Astrocyte (in vitro differentiated cells and primary cell): ENCODE results near the gene LINS1. TPM values are rescaled to one million over a fixed set of nuclear protein-coding genes. Genes with fewer than 3 reads are reported as not detected.

Source experiments
- DNase-seq: peaks from one replicate; pipeline ENCODE4 v3.0.0-alpha.2; 2010; ENCODE audit warnings: low read depth
- FAIRE-seq: peaks from 2 replicates; lab custom pipeline; 2011; peaks lifted over from hg19 to GRCh38; lab: Jason Lieb, UNC
- H2AFZ ChIP-seq: 2 replicates; pipeline ENCODE4 v1.6.0; 2012; ENCODE audit warnings: low read depth, low read length, inconsistent platforms
- H3K27ac ChIP-seq: 2 replicates; pipeline ENCODE4 v1.5.1; 2011; ENCODE audit warnings: low read depth, low read length, inconsistent platforms
- H3K27me3 ChIP-seq: 2 replicates; pipeline ENCODE4 v1.6.0; 2011; ENCODE audit warnings: low read length, inconsistent platforms; ENCODE audit not compliant: insufficient read depth
- H3K36me3 ChIP-seq: 2 replicates; pipeline ENCODE4 v1.5.1; 2011; ENCODE audit warnings: low read length, inconsistent platforms; ENCODE audit not compliant: insufficient read depth
- H3K4me1 ChIP-seq: 2 replicates; pipeline ENCODE4 v1.5.1; 2011; ENCODE audit warnings: low read length, inconsistent platforms; ENCODE audit not compliant: insufficient read depth
- H3K4me2 ChIP-seq: 2 replicates; pipeline ENCODE4 v1.6.0; 2012; ENCODE audit warnings: low read length, inconsistent platforms
- H3K4me3 ChIP-seq: 2 replicates; pipeline ENCODE4 v1.5.1; 2011; ENCODE audit warnings: low read depth, mild to moderate bottlenecking, low read length, inconsistent platforms; ENCODE audit not compliant: insufficient read depth
- H3K79me2 ChIP-seq: 2 replicates; pipeline ENCODE4 v1.6.0; 2012; ENCODE audit warnings: mild to moderate bottlenecking, low read length, inconsistent platforms; ENCODE audit not compliant: insufficient read depth
- H3K9ac ChIP-seq: 2 replicates; pipeline ENCODE4 v1.6.0; 2012; ENCODE audit warnings: mild to moderate bottlenecking, low read length, inconsistent platforms
- H3K9me3 ChIP-seq: 2 replicates; pipeline ENCODE4 v1.5.1; 2012; ENCODE audit warnings: low read depth, mild to moderate bottlenecking, low read length, inconsistent platforms; ENCODE audit not compliant: insufficient read depth
- H4K20me1 ChIP-seq: 2 replicates; pipeline ENCODE4 v1.6.0; 2012; ENCODE audit warnings: low read length, inconsistent platforms; ENCODE audit not compliant: insufficient read depth
- H3K27ac Mint-ChIP-seq: one replicate; pipeline ENCODE4 v1.8.0; 2021; ENCODE audit warnings: mild to moderate bottlenecking, mixed read lengths; ENCODE audit not compliant: unreplicated experiment
- H3K27me3 Mint-ChIP-seq: one replicate; pipeline ENCODE4 v1.8.0; 2021; ENCODE audit warnings: low read depth, mixed read lengths; ENCODE audit not compliant: unreplicated experiment
- H3K36me3 Mint-ChIP-seq: one replicate; pipeline ENCODE4 v1.8.0; 2021; ENCODE audit warnings: low read depth, mixed read lengths; ENCODE audit not compliant: unreplicated experiment
- H3K4me1 Mint-ChIP-seq: one replicate; pipeline ENCODE4 v1.8.0; 2021; ENCODE audit warnings: low read depth, mixed read lengths; ENCODE audit not compliant: unreplicated experiment
- H3K4me3 Mint-ChIP-seq: one replicate; pipeline ENCODE4 v1.8.0; 2021; ENCODE audit warnings: mild to moderate bottlenecking, moderate library complexity, mixed read lengths; ENCODE audit not compliant: unreplicated experiment
- H3K9me3 Mint-ChIP-seq: one replicate; pipeline ENCODE4 v1.8.0; 2021; ENCODE audit warnings: mild to moderate bottlenecking, mixed read lengths; ENCODE audit not compliant: unreplicated experiment
- EZH2 ChIP-seq: IDR thresholded peaks from 2 replicates; pipeline ENCODE4 v1.6.1; 2012; ENCODE audit warnings: mild to moderate bottlenecking, low read length, inconsistent platforms; ENCODE audit not compliant: insufficient read depth
- total RNA-seq: library from RNA; stranded (reverse); gene quantifications from 2 replicates; pipeline ENCODE4 v1.2.1, GENCODE V29; 2021
- TF ChIP-seq, protein P1 (sequence below): IDR thresholded peaks from 2 replicates; pipeline ENCODE4 v1.5.1; 2011; ENCODE audit warnings: low read depth, mild to moderate bottlenecking, inconsistent platforms, low read length, moderate library complexity; ENCODE audit not compliant: insufficient read depth

The LINS1 gene
- total RNA-seq, 1 donor from 2014 or later, result 10.7 TPM

DNA sequence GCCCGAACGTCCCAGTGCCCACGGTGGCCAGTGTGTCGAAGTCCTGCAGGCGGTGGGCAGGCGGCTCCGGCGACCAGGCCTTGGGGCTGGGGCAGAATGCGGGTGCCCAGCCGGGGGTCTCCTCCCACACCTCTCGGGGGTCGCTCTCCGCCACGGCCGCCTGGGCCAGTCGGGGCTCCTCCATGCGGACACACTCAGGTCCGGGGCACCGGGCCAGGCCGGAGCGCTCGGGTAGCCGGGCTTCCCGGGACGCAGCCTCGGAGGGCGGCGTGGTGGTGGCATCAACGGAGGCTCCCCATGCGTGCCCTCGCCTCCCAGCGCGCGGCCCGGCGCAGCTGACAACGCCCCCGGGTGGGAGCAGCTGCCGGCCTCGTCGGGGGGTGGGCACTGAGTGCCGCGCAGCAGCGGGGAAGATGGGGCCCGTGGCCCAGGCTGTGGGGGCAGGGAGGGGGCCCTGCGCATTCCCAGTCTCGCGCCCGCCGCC is 43.2 kb downstream of the LINS1 start:
- FAIRE-seq (no peak), DNase-seq (no peak)
- Histone ChIP-seq H3K4me3 (no peak overlapping the region), H2AFZ (no peak overlapping the region), H3K79me2 (no peaks in the 10 kb centered on the region), H3K4me2 (no peak overlapping the region), H3K27me3 (no peaks in the 10 kb centered on the region), H3K9ac (no peak overlapping the region), H3K27ac (no peak overlapping the region), H3K9me3 (no peaks in the 10 kb centered on the region), H3K36me3 (no peaks in the 10 kb centered on the region), H3K4me1 (no peaks in the 10 kb centered on the region), H4K20me1 (no peaks in the 10 kb centered on the region)
- peaks cover 10% of the 10 kb centered on the region for H3K9me3 Mint-ChIP-seq
- H3K4me3 Mint-ChIP-seq, result no peak overlapping the region
- TF ChIP-seq, protein P1, sequence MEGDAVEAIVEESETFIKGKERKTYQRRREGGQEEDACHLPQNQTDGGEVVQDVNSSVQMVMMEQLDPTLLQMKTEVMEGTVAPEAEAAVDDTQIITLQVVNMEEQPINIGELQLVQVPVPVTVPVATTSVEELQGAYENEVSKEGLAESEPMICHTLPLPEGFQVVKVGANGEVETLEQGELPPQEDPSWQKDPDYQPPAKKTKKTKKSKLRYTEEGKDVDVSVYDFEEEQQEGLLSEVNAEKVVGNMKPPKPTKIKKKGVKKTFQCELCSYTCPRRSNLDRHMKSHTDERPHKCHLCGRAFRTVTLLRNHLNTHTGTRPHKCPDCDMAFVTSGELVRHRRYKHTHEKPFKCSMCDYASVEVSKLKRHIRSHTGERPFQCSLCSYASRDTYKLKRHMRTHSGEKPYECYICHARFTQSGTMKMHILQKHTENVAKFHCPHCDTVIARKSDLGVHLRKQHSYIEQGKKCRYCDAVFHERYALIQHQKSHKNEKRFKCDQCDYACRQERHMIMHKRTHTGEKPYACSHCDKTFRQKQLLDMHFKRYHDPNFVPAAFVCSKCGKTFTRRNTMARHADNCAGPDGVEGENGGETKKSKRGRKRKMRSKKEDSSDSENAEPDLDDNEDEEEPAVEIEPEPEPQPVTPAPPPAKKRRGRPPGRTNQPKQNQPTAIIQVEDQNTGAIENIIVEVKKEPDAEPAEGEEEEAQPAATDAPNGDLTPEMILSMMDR, result no peak
- no peak for TF ChIP-seq EZH2
- no peaks in the 10 kb centered on the region for H3K36me3 Mint-ChIP-seq
- no peaks in the 10 kb centered on the region for H3K4me1 Mint-ChIP-seq
- no peaks in the 10 kb centered on the region for H3K27me3 Mint-ChIP-seq
- no peak overlapping the region for H3K27ac Mint-ChIP-seq

DNA sequence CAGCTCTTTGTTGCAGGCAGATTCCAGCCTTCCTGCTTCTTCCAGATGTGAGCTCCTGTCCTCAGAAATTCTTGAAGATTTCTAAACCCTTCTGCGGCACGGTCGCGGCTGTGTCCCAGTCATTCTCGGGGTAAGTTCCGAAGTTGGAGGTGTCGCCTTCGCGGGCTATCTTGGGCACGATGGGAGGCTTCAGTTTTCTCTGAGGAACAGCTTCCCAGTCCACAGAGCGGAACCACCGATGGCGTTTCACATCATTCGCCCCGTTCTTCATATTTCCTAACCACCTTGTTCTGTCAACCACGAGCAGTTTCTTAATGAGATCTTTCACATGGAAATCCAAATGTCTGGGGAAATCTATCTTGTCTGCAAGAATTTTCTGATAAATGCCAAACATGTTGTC is 48.5 kb downstream of the LINS1 start:
- Histone ChIP-seq H3K79me2 (no peaks in the 10 kb centered on the region), H3K4me2 (no peak overlapping the region), H3K9me3 (no peaks in the 10 kb centered on the region), H2AFZ (no peak overlapping the region), H3K36me3 (no peaks in the 10 kb centered on the region), H4K20me1 (no peaks in the 10 kb centered on the region), H3K27me3 (no peaks in the 10 kb centered on the region), H3K4me1 (no peaks in the 10 kb centered on the region), H3K4me3 (no peak overlapping the region), H3K9ac (no peak overlapping the region), H3K27ac (no peak overlapping the region)
- Mint-ChIP-seq H3K4me1 (no peaks in the 10 kb centered on the region), H3K9me3 (peaks cover 16% of the 10 kb centered on the region), H3K4me3 (no peak overlapping the region), H3K36me3 (peaks cover 2% of the 10 kb centered on the region), H3K27me3 (peaks cover 2% of the 10 kb centered on the region), H3K27ac (no peak overlapping the region)
- FAIRE-seq, result no peak
- TF ChIP-seq EZH2, result no peak
- TF ChIP-seq, protein P1, result no peak
- no peak for DNase-seq

DNA sequence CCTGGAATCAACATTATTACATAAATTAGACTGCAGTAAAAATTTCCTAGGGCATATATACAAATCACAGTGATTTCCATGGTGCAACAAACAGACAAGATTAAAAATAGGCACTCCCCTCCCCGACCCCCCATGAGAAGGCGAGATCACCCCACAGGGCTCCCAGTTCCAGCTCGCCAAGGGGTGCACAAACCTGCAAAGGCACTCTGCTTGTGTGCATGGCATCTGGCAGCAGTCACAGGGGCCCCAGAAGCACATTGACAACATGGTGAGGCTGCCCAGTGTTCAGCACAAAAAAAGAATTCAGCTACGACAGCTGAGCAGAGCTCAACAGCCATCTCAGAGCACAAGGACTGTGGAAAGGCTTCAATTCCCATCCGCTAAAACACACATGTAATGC is 54.0 kb downstream of the LINS1 start:
- no peak for DNase-seq
- Mint-ChIP-seq H3K27ac (no peak overlapping the region), H3K4me1 (no peaks in the 10 kb centered on the region), H3K27me3 (peaks cover 10% of the 10 kb centered on the region), H3K4me3 (no peak overlapping the region), H3K36me3 (no peaks in the 10 kb centered on the region), H3K9me3 (peaks cover 4% of the 10 kb centered on the region)
- no peak overlapping the region for H3K9ac ChIP-seq
- no peaks in the 10 kb centered on the region for H3K4me1 ChIP-seq
- no peak overlapping the region for H3K4me3 ChIP-seq
- H3K9me3 ChIP-seq, result no peaks in the 10 kb centered on the region
- no peaks in the 10 kb centered on the region for H3K27me3 ChIP-seq
- FAIRE-seq, result no peak
- H3K36me3 ChIP-seq, result no peaks in the 10 kb centered on the region
- H4K20me1 ChIP-seq, result no peaks in the 10 kb centered on the region
- TF ChIP-seq EZH2, result no peak
- TF ChIP-seq, protein P1, result no peak
- no peak overlapping the region for H3K27ac ChIP-seq
- no peaks in the 10 kb centered on the region for H3K79me2 ChIP-seq
- H3K4me2 ChIP-seq, result no peak overlapping the region
- H2AFZ ChIP-seq, result no peak overlapping the region
